Esophagus squamous epithelium (tissue), 4 donors: Measurements from ENCODE around the gene ENKD1.

Experiments
- POLR2A ChIP-seq, 4 donors: fragments of 450-650 bp; IDR thresholded peaks; one replicate each; pipeline ENCODE4 v1.6.1; 2017; ENCODE audit warnings: antibody characterized with exemption in 4 of 4, mild to moderate bottlenecking in 4 of 4, moderate library complexity in 3 of 4
- TF ChIP-seq, protein P1 (sequence below), 6 experiments: fragments of 450-650 bp in 4 of 6; fragments of 200-600 bp in 2 of 6; sonication (generic) in 2 of 6; IDR thresholded peaks; one replicate each; pipeline ENCODE4 v1.5.1; 2016 to 2019; ENCODE audit warnings: antibody characterized with exemption in 6 of 6, mild to moderate bottlenecking in 4 of 6, moderate library complexity in 4 of 6

DNA sequence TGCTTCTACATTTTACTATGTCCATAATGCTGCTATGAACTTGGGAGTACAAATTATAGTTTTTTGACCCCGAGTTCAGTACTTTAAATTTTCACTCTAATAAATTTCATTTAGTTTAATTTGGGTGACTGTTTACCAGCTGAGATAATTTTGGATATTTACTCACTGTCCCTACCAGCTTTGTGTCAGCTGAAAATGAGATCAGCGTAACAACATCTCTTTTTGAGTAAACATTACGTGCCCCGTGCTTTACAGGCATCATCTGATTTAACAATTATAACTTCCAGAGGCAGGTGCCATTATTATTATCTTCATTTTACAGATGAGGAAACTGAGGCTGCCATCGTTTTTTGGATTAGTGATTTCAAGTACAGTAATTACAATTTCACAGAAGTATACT, 37.6 kb upstream of the ENKD1 start:
- TF ChIP-seq POLR2A (IDR thresholded peaks at IDR 0.05), result no peak
- TF ChIP-seq, protein P1, sequence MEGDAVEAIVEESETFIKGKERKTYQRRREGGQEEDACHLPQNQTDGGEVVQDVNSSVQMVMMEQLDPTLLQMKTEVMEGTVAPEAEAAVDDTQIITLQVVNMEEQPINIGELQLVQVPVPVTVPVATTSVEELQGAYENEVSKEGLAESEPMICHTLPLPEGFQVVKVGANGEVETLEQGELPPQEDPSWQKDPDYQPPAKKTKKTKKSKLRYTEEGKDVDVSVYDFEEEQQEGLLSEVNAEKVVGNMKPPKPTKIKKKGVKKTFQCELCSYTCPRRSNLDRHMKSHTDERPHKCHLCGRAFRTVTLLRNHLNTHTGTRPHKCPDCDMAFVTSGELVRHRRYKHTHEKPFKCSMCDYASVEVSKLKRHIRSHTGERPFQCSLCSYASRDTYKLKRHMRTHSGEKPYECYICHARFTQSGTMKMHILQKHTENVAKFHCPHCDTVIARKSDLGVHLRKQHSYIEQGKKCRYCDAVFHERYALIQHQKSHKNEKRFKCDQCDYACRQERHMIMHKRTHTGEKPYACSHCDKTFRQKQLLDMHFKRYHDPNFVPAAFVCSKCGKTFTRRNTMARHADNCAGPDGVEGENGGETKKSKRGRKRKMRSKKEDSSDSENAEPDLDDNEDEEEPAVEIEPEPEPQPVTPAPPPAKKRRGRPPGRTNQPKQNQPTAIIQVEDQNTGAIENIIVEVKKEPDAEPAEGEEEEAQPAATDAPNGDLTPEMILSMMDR (IDR thresholded peaks at IDR 0.05), result no peak
